ENCODE measurements around the gene PPP1R7. TPM values are rescaled to one million over a fixed set of nuclear protein-coding genes. Genes with fewer than 3 reads are reported as not detected.

The PPP1R7 gene
- total and polyA plus RNA-seq, 8 donors = 22.8 to 126 (median 54.6) TPM

GRCh38 chr2:241198381-241199279 lies 48.4 kb downstream of the PPP1R7 start:
- Histone ChIP-seq H3K9me3 (no peaks in the 10 kb centered on the region), H3K4me3 (no peak overlapping the region), H3K27me3 (no peaks in the 10 kb centered on the region), H3K36me3 (peaks cover 0 to 6% (median 0%) of the 10 kb centered on the region in 4 donors), H3K27ac (no peak overlapping the region), H3K4me1 (no peaks in the 10 kb centered on the region)
- 71 to 83% (median 82%) methylated on average over 20 to 27 of the region's 27 CpGs for whole genome bisulfite sequencing, 5 donors
- no peak for DNase-seq
- TF ChIP-seq EP300 (IDR thresholded peaks at IDR 0.05) (no peak), POLR2AphosphoS5 (IDR thresholded peaks at IDR 0.05) (no peak), CTCF (IDR thresholded peaks at IDR 0.05) (no peak), POLR2A (IDR thresholded peaks at IDR 0.05) (no peak)
- intact Hi-C loops (cut with DNase I; ENCODE audit: low total_unique reads) = no loop called here

GRCh38 chr2:241199286-241199685 lies 49.0 kb downstream of the PPP1R7 start:
- DNase-seq = no peak
- Histone ChIP-seq H3K4me3 (no peak overlapping the region), H3K4me1 (no peaks in the 10 kb centered on the region), H3K36me3 (peaks cover 0 to 6% (median 0%) of the 10 kb centered on the region in 4 donors), H3K27ac (no peak overlapping the region), H3K9me3 (no peaks in the 10 kb centered on the region), H3K27me3 (no peaks in the 10 kb centered on the region)
- WGBS, 5 donors = 85 to 89% (median 87%) methylated on average over 14 to 16 of the region's 16 CpGs; no CpG with 5 or more reads in 1 of the 5 donors
- intact Hi-C loops (cut with DNase I; ENCODE audit: low total_unique reads) = no loop called here
- TF ChIP-seq CTCF (IDR thresholded peaks at IDR 0.05) = no peak
- TF ChIP-seq EP300 (IDR thresholded peaks at IDR 0.05) = no peak
- TF ChIP-seq POLR2A (IDR thresholded peaks at IDR 0.05) = no peak
- no peak for TF ChIP-seq POLR2AphosphoS5 (IDR thresholded peaks at IDR 0.05)

GRCh38 chr2:241199897-241200821 lies 49.9 kb downstream of the PPP1R7 start:
- H3K4me3 ChIP-seq = no peak overlapping the region
- H3K4me1 ChIP-seq = no peaks in the 10 kb centered on the region
- no peaks in the 10 kb centered on the region for H3K27me3 ChIP-seq
- no peak for DNase-seq
- H3K36me3 ChIP-seq = peaks cover 0 to 6% (median 0%) of the 10 kb centered on the region in 4 donors
- H3K27ac ChIP-seq = no peak overlapping the region
- WGBS, 5 donors = 81 to 85% (median 83%) methylated on average over 33 to 42 of the region's 42 CpGs
- intact Hi-C loops (cut with DNase I; ENCODE audit: low total_unique reads) = no loop called here
- TF ChIP-seq POLR2AphosphoS5 (IDR thresholded peaks at IDR 0.05) = no peak
- no peak for TF ChIP-seq POLR2A (IDR thresholded peaks at IDR 0.05)
- TF ChIP-seq CTCF (IDR thresholded peaks at IDR 0.05) = no peak
- no peak for TF ChIP-seq EP300 (IDR thresholded peaks at IDR 0.05)
- no peaks in the 10 kb centered on the region for H3K9me3 ChIP-seq

- intact Hi-C loops (cut with DNase I; ENCODE audit: low total_unique reads) = no loop called here
- no peaks in the 10 kb centered on the region for H3K9me3 ChIP-seq
- H3K4me3 ChIP-seq = no peak overlapping the region
- TF ChIP-seq POLR2AphosphoS5 (IDR thresholded peaks at IDR 0.05) (no peak), EP300 (IDR thresholded peaks at IDR 0.05) (no peak), CTCF (IDR thresholded peaks at IDR 0.05) (no peak), POLR2A (IDR thresholded peaks at IDR 0.05) (no peak)
- H3K4me1 ChIP-seq = no peaks in the 10 kb centered on the region
- 81 to 90% (median 84%) methylated on average over 20 to 21 of the region's 21 CpGs for WGBS, 5 donors
- DNase-seq = no peak
- peaks cover 0 to 6% (median 0%) of the 10 kb centered on the region in 4 donors for H3K36me3 ChIP-seq
- H3K27me3 ChIP-seq = no peaks in the 10 kb centered on the region
- no peak overlapping the region for H3K27ac ChIP-seq
Measured at GRCh38 chr2:241200822-241201395, 50.6 kb downstream of the PPP1R7 start.
